Muscle of arm (tissue), 14 donors: ENCODE data around the gene DLG1. TPM values are rescaled to one million over a fixed set of nuclear protein-coding genes. Genes with fewer than 3 reads are reported as not detected.

Experiments used
- DNase-seq: peaks from one replicate; pipeline ENCODE4 v3.0.0-alpha.2; 2013
- long read RNA-seq, 11 donors: transcript quantifications; one replicate each; lab custom pipeline, GENCODE V29; 2026
- polyA plus RNA-seq, 12 donors: library from polyadenylated mRNA; unstranded; fragments of 120-200 nt; gene quantifications; one replicate each; pipeline ENCODE4 v1.2.1, GENCODE V29; 2013; ENCODE audit not compliant: insufficient read length in 12 of 12

DLG1 gene
- 10 to 100 TPM in 11 of 12 donors, not detected in 1; 40.4 to 78.4 (median 49.9) TPM for polyA plus RNA-seq
- long read RNA-seq, donor 1, partial matches to known transcripts: 0 of 1 reads
- long read RNA-seq, donor 1, other reads (novel, unspliced or antisense): 0 of 1 reads
- long read RNA-seq, donor 2: 0 reads
- long read RNA-seq, donor 3: 0 reads
- long read RNA-seq, donor 4: 0 reads
- long read RNA-seq, donor 5: 0 reads
- long read RNA-seq, donor 6, full-length matches to known transcripts: 1 of 1 reads
- long read RNA-seq, donor 6, partial matches to known transcripts: 0 of 1 reads
- long read RNA-seq, donor 6, other reads (novel, unspliced or antisense): 0 of 1 reads
- long read RNA-seq, donor 7: 0 reads
- long read RNA-seq, donor 8, partial matches to known transcripts: 10 of 10 reads
- long read RNA-seq, donor 8, other reads (novel, unspliced or antisense): 0 of 10 reads
- long read RNA-seq, donor 9: 0 reads
- long read RNA-seq, donor 10, partial matches to known transcripts: 0 of 1 reads
- long read RNA-seq, donor 10, other reads (novel, unspliced or antisense): 0 of 1 reads
- long read RNA-seq, donor 11, partial matches to known transcripts: 0 of 2 reads
- long read RNA-seq, donor 11, other reads (novel, unspliced or antisense): 0 of 2 reads

- DNase-seq: peak; percentile 88
Measured at GRCh38 chr3:197298341-197298944, at the start of gene DLG1. TSS of gene DLG1 (minus strand) at chr3:197298612. CDS start at chr3:197297204, 1,408 bp downstream.

DNA sequence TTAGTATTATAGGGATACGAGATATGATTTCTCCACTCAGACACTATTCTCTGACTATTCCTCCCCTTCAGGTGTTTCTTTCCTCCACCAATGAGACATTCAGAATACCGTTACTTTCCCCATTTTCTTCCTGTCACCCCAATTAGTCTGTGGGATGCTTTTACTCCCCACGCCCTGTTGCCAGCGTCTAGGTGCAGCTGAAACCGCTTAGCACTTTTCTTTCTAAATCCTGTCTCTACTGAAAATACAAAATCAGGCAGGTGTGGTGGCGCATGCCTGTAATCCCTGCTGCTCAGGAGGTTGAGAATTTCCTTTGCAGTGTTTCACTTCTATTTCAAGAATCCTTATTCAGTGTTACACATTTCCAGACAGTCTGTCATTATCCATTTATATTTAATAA lies 49.6 kb upstream of the DLG1 start:
- DNase-seq: no peak

DNA sequence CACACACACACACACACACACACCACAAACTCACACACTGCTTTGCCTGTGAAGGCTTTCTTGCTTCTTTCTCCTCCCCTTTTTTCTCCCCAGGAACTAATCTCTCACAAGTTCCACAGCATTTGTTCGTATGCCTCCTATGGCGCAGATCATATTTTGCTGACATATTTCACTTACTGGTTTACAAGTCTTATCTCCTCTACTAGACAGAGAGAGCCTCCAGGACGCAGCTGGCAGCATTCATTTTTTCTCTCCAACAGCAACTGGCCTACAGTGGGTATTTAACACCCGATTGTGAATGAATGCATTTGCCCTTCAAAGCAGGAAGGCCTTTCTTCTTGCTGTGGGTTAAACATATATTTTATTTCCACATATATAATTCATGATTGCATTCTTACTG lies 47.0 kb upstream of the DLG1 start:
- DNase-seq: no peak

DNA sequence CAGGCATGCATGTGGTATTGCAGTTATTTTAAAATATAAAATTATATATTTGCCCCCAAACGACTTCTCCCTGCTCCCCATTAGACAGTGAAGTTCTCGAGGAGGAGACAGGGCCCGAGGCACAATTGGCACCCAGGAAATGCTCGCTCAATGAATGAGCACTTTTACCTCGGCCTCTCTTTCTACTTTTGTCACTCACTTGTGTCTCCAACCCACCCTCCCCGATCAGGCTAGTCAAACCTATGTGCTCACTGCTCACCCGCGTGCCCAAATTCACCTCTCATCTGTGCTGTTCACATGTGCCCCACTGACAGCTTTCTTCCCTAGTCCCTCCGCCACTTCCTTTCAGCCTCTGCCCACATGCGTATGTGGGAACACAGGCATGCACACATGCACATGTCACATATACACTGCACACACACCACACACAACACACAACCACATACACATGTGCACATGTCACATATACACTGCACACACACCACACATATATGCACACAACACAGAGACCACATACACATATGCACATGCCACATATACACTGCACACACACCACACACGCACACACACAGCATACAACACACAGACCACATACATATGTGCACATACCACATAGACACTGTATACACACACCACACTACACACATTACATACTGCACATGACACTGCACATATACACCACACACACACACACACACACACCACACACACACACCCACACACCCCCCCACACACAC lies 46.3 kb upstream of the DLG1 start:
- no peak for DNase-seq

DNA sequence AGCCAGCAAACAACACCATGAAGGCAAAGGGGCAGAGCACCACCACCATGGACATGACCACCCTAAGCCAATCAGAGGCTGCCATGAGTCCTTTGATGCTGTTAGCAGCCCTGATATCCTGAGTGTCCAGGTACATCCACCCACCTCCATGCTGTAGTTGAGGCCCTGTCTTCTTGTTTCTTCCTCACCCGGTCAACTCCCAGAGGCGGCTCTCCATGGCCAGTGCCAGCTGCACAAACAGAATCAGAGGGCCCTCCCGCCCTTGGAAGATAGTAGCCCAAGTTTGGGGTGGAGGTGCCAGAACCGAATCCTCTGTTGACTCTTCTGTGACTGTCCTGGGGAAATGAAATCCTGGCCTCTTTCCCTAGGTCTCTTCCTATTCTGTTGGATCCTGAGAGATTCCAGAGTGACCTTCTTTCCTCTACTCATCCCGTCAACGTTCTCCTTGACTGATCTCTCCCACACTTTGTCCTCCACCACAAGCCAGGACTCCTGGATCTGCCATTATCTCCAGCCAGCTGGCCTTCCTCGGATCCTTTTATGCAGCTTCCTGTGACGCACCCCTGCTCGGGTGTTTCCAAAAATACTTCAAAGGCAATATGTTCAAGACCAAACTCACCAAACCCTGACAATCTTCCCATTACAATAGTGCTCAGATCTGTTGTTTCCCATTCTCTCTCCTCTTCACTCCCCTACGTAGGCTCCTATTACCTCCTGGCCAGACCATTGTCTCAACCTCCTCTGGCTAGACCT lies 45.4 kb upstream of the DLG1 start:
- no peak for DNase-seq

- DNase-seq: no peak
Measured at GRCh38 chr3:197343111-197343510, 44.7 kb upstream of the DLG1 start.

GRCh38 chr3:197340521-197340871 lies 42.1 kb upstream of the DLG1 start:
- no peak for DNase-seq

GRCh38 chr3:197339841-197340520 lies 41.6 kb upstream of the DLG1 start:
- peak; percentile 87 for DNase-seq

DNA sequence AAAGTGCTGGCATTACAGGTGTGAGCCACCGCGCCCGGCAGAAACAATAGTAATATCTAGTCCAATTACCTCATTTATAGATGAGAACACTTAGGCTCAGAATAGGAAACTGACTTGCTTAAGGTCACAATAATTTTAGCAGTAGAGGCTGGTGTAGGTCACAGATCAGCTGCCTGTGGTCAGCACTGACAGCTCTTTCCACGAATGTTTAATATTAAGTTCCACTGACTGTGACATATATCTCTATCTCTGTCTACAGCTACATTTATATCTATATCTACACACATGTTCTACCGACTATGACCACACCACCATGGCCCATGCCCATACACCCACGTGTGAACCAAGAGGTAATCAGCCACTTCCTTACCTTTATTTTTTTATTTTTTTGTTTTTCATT lies 40.2 kb upstream of the DLG1 start:
- no peak for DNase-seq

- DNase-seq: no peak
Measured at GRCh38 chr3:197337656-197338055, 39.2 kb upstream of the DLG1 start.

- no peak for DNase-seq
Measured at GRCh38 chr3:197337214-197337613, 38.8 kb upstream of the DLG1 start.

DNA sequence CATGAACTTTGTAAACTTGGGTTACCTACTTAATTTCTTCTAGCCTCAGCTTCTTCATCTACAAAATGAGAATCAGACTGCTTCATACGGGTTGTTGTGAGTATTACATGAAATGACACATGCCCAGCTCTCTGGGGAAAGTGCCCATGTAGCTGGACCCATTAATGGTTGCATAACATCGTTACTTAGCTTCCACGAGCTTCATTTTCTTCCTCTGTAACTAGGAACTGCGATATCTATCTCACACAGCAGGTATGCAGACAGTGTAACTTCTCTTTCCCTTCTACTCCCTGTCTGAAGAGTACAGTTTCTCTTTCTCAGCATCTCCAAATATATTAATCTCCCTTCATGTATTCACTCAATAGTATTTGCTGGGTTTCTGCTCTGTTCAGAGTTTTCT lies 37.9 kb upstream of the DLG1 start:
- no peak for DNase-seq

GRCh38 chr3:197335428-197336132 lies 37.2 kb upstream of the DLG1 start:
- no peak for DNase-seq

DNA sequence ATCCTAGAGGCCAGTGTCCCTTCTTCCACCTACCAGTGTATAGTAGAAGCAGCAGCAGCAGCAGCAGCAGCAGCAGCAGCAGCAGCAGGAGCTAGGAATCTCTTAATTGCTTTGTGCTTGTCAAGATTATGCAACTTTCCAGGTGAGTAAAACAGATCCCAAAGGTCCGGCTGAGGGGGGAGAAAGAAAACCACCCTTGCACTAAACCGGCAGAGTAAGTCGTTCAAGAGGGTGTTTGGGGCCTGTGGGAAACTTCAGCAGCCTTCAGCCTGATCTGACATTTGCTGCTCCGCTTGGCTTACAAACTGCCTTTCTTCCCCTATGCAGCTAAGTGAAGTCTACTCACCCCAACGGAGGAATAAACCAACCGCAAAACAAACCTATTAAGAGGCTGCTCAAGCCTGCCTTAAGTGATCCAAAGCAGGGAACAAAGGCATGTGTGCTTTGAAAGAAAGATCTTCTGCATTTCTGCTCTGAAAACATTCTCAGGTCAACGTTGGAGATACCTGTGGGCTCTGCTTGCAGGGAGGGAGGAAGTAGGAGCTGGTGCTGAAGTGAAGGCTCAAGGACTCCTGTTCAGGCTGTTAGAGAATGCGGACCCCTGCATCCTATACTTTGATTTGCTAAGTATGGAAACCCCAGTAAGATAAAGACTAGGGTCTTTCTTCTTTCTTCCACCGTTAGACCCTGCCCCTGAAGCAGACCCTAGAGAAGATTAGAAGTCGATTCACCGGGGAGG lies 35.7 kb upstream of the DLG1 start:
- DNase-seq: no peak

- no peak for DNase-seq
Measured at GRCh38 chr3:197331131-197331530, 32.7 kb upstream of the DLG1 start.

DNA sequence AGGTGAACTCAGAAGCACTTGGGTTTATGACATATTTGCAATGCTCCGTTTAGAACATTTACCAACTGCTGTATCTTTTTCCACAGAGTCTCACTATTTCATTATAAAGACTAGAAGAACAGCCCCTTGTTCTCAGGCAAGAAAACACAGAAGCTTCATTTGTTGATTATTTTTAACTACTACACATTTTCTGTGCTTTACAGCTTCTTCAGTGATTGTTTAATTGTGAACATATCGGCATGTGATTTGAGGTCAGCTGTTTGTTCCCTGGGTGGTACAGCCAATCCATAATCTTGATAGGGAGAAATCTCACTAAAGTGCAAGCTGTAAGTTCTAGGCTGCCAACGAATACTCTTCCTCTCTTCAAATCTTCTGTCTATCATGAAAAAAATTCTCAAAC lies 31.0 kb upstream of the DLG1 start:
- no peak for DNase-seq

- DNase-seq: no peak
Measured at GRCh38 chr3:197328198-197328597, 29.8 kb upstream of the DLG1 start.

GRCh38 chr3:197327701-197328100 lies 29.3 kb upstream of the DLG1 start:
- DNase-seq: no peak

DNA sequence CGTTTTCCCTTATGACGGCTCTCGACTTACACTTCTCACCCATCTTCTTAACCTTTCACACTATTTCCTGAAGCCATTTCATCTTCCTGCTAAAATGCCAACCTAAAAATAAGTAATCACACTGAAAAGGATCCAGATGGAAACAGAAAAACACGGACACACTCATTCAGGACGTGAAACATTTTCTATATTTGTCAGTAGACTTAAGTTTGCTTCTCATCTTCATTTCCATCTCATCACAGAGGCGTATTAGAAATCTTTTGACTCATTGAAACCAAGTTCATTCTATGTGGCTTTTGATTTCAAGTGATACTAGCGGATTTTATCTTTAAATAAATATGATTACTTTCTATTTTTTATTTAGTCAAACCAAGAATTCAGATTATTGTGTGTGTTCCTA lies 27.4 kb upstream of the DLG1 start:
- DNase-seq: no peak

DNA sequence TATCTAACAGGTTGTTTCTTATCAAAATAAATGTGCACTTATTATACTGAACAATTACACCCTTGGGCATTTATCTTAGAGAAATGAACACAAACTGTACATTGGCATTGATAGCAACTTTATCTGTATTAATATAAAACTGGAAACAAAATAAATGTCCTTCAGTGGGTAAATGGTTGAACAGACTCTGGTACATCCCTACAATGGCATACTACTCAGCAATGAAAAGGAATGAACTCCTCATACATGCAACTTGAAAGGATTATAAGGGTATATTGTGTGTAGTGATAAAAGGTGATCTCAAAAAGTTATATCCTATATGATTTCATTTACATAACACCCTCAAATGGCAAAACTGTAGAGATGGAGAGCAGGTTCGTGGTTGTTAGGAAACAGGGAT lies 23.7 kb upstream of the DLG1 start:
- DNase-seq: no peak
